HuH-7 (cell line): Measurements from ENCODE around the gene LDLRAD3.

Source experiments
- DNase-seq: peaks from one replicate; pipeline ENCODE4 v3.0.0; 2011; ENCODE audit warnings: low spot score

LDLRAD3 gene

GRCh38 chr11:36135076-36135475, 191.2 kb downstream of the LDLRAD3 start:
- DNase-seq, result no peak

- no peak for DNase-seq
These were observed 195.9 kb downstream of the LDLRAD3 start for GRCh38 chr11:36139767-36140166.

- DNase-seq, result no peak
These were observed 197.5 kb downstream of the LDLRAD3 start for GRCh38 chr11:36141196-36141953.

- DNase-seq, result no peak
These were observed 198.1 kb downstream of the LDLRAD3 start for GRCh38 chr11:36141956-36142355.

GRCh38 chr11:36142439-36142838, 198.6 kb downstream of the LDLRAD3 start:
- DNase-seq, result no peak

GRCh38 chr11:36142879-36143278, 199.0 kb downstream of the LDLRAD3 start:
- DNase-seq, result no peak

GRCh38 chr11:36146437-36146836, 202.6 kb downstream of the LDLRAD3 start:
- no peak for DNase-seq

- no peak for DNase-seq
These were observed 203.6 kb downstream of the LDLRAD3 start for GRCh38 chr11:36147491-36147890.

GRCh38 chr11:36148701-36149100, 204.8 kb downstream of the LDLRAD3 start:
- no peak for DNase-seq

- peak; percentile 61 for DNase-seq
These were observed 205.8 kb downstream of the LDLRAD3 start for GRCh38 chr11:36149538-36150242.

GRCh38 chr11:36150986-36151385, 207.1 kb downstream of the LDLRAD3 start:
- no peak for DNase-seq

GRCh38 chr11:36151933-36152580, 208.2 kb downstream of the LDLRAD3 start:
- no peak for DNase-seq

- no peak for DNase-seq
These were observed 209.7 kb downstream of the LDLRAD3 start for GRCh38 chr11:36153551-36153950.

GRCh38 chr11:36155124-36155561, 211.3 kb downstream of the LDLRAD3 start:
- no peak for DNase-seq

- no peak for DNase-seq
These were observed 211.9 kb downstream of the LDLRAD3 start for GRCh38 chr11:36155770-36156160.

GRCh38 chr11:36156161-36156816, 212.4 kb downstream of the LDLRAD3 start:
- DNase-seq, result no peak

GRCh38 chr11:36156817-36157519, 213.1 kb downstream of the LDLRAD3 start:
- DNase-seq, result no peak

- no peak for DNase-seq
These were observed 216.2 kb downstream of the LDLRAD3 start for GRCh38 chr11:36160091-36160490.

GRCh38 chr11:36161572-36161971, 217.7 kb downstream of the LDLRAD3 start:
- DNase-seq, result no peak

- DNase-seq, result no peak
These were observed 218.4 kb downstream of the LDLRAD3 start for GRCh38 chr11:36162006-36162882.
